ENCODE data around the gene IL1R2. TPM values are rescaled to one million over a fixed set of nuclear protein-coding genes. Genes with fewer than 3 reads are reported as not detected.
A peak's percentile ranks its signal among the peaks of the same experiment; 100 is the strongest.
"Not testable (repeated sequence)": the region's sequence is repeated elsewhere in the genome, so short reads cannot be mapped to it uniquely, and the experiment has no call there.

The IL1R2 gene
- total RNA-seq, 4 donors from 2014 or later, result 1.1 to 25.2 (median 10.0) TPM

- H3K27me3 ChIP-seq, result no peaks in the 10 kb centered on the region
- no peak overlapping the region for H3K27ac ChIP-seq
- no peaks in the 10 kb centered on the region for H3K9me3 ChIP-seq
- ATAC-seq, result no peak
- no peaks in the 10 kb centered on the region for H3K36me3 ChIP-seq
- no peak overlapping the region for H3K4me3 ChIP-seq
- WGBS, 2 donors (ENCODE audit: low coverage in 1 of 2), result 48 to 59% methylated on average over 6 of the region's 6 CpGs
- no peak for TF ChIP-seq POLR2A (IDR thresholded peaks at IDR 0.05)
- no peak for TF ChIP-seq CTCF (IDR thresholded peaks at IDR 0.05)
- TF ChIP-seq POLR2AphosphoS5 (IDR thresholded peaks at IDR 0.05), result no peak
- TF ChIP-seq EP300 (IDR thresholded peaks at IDR 0.05), result no peak
- peaks cover 13 to 62% (median 34%) of the 10 kb centered on the region in 3 donors for H3K4me1 ChIP-seq
These were observed 74.8 kb downstream of the IL1R2 start for GRCh38 chr2:102066554-102066953.

- not testable (repeated sequence) for H3K36me3 ChIP-seq, ATAC-seq, H3K4me3 ChIP-seq, H3K27me3 ChIP-seq, H3K9me3 ChIP-seq, H3K27ac ChIP-seq
- peaks cover 13 to 47% (median 27%) of the 10 kb centered on the region in 3 donors for H3K4me1 ChIP-seq
These were observed 76.4 kb downstream of the IL1R2 start for GRCh38 chr2:102068126-102068525.

GRCh38 chr2:102069311-102069974 lies 77.7 kb downstream of the IL1R2 start:
- Histone ChIP-seq H3K36me3 (no peaks in the 10 kb centered on the region), H3K9me3 (no peaks in the 10 kb centered on the region), H3K27me3 (no peaks in the 10 kb centered on the region), H3K27ac (peak overlapping the region in 3 of 4 donors; percentile 31 to 72 (median 69)), H3K4me3 (no peak overlapping the region), H3K4me1 (peaks cover 8 to 34% (median 13%) of the 10 kb centered on the region in 3 donors)
- no peak for ATAC-seq
- WGBS, 2 donors (ENCODE audit: low coverage in 1 of 2), result 86 to 100% methylated on average over 1 to 5 of the region's 8 CpGs
- TF ChIP-seq EP300 (IDR thresholded peaks at IDR 0.05), result no peak
- no peak for TF ChIP-seq CTCF (IDR thresholded peaks at IDR 0.05)
- no peak for TF ChIP-seq POLR2AphosphoS5 (IDR thresholded peaks at IDR 0.05)
- no peak for TF ChIP-seq POLR2A (IDR thresholded peaks at IDR 0.05)

GRCh38 chr2:102070058-102070642 lies 78.4 kb downstream of the IL1R2 start:
- H3K36me3 ChIP-seq, result no peaks in the 10 kb centered on the region
- H3K4me3 ChIP-seq, result no peak overlapping the region
- H3K27ac ChIP-seq, result peak overlapping the region; percentile 26 to 72 (median 50)
- WGBS, 2 donors (ENCODE audit: low coverage in 1 of 2), result 5 to 25% methylated on average over 4 to 6 of the region's 8 CpGs
- peaks cover under 1 to 27% (median 6%) of the 10 kb centered on the region in 3 donors for H3K4me1 ChIP-seq
- no peaks in the 10 kb centered on the region for H3K27me3 ChIP-seq
- TF ChIP-seq POLR2A (IDR thresholded peaks at IDR 0.05) (no peak), CTCF (IDR thresholded peaks at IDR 0.05) (peak in 1 of 4 experiments; percentile 21), EP300 (IDR thresholded peaks at IDR 0.05) (no peak), POLR2AphosphoS5 (IDR thresholded peaks at IDR 0.05) (peak; percentile 81)
- peak; percentile 92 for ATAC-seq
- no peaks in the 10 kb centered on the region for H3K9me3 ChIP-seq

- no peak overlapping the region for H3K27ac ChIP-seq
- H3K9me3 ChIP-seq, result no peaks in the 10 kb centered on the region
- 85 to 89% methylated on average over 3 to 5 of the region's 5 CpGs for WGBS, 2 donors (ENCODE audit: low coverage in 1 of 2)
- H3K4me1 ChIP-seq, result peaks cover 0 to 18% (median 0%) of the 10 kb centered on the region in 3 donors
- TF ChIP-seq CTCF (IDR thresholded peaks at IDR 0.05) (no peak), POLR2A (IDR thresholded peaks at IDR 0.05) (no peak), POLR2AphosphoS5 (IDR thresholded peaks at IDR 0.05) (no peak), EP300 (IDR thresholded peaks at IDR 0.05) (no peak)
- no peak for ATAC-seq
- H3K4me3 ChIP-seq, result no peak overlapping the region
- H3K27me3 ChIP-seq, result no peaks in the 10 kb centered on the region
- H3K36me3 ChIP-seq, result no peaks in the 10 kb centered on the region
These were observed 81.0 kb downstream of the IL1R2 start for GRCh38 chr2:102072741-102073140.
